ENCODE measurements around the gene DIO2.

Gene DIO2

GRCh38 chr14:80208461-80208860 lies 2.8 kb downstream of the DIO2 start:
- no peak for TF ChIP-seq CTCF (IDR thresholded peaks at IDR 0.05; ENCODE audit: low read depth, low read length, missing control alignments)
- no peak for DNase-seq (ENCODE audit: low read depth)
- no peak overlapping the region for H3K4me3 ChIP-seq (ENCODE audit: low read depth, low read length)

GRCh38 chr14:80206351-80207080 lies 4.8 kb downstream of the DIO2 start:
- DNase-seq (ENCODE audit: low read depth), result no peak
- H3K4me3 ChIP-seq (ENCODE audit: low read depth, low read length), result no peak overlapping the region
- no peak for TF ChIP-seq CTCF (IDR thresholded peaks at IDR 0.05; ENCODE audit: low read depth, low read length, missing control alignments)

- peak; percentile 4 for DNase-seq (ENCODE audit: low read depth)
- H3K4me3 ChIP-seq (ENCODE audit: low read depth, low read length), result no peak overlapping the region
- TF ChIP-seq CTCF (IDR thresholded peaks at IDR 0.05; ENCODE audit: low read depth, low read length, missing control alignments), result peak; percentile 90
Observed at GRCh38 chr14:80202888-80203562, 8.3 kb downstream of the DIO2 start.

- TF ChIP-seq CTCF (IDR thresholded peaks at IDR 0.05; ENCODE audit: low read depth, low read length, missing control alignments), result no peak
- no peak for DNase-seq (ENCODE audit: low read depth)
- no peak overlapping the region for H3K4me3 ChIP-seq (ENCODE audit: low read depth, low read length)
Observed at GRCh38 chr14:80200093-80200492, 11.2 kb downstream of the DIO2 start.

GRCh38 chr14:80188571-80188970 lies 22.7 kb downstream of the DIO2 start:
- TF ChIP-seq CTCF (IDR thresholded peaks at IDR 0.05; ENCODE audit: low read depth, low read length, missing control alignments), result no peak
- H3K4me3 ChIP-seq (ENCODE audit: low read depth, low read length), result no peak overlapping the region
- no peak for DNase-seq (ENCODE audit: low read depth)

GRCh38 chr14:80186301-80186800 lies 25.0 kb downstream of the DIO2 start:
- DNase-seq (ENCODE audit: low read depth), result no peak
- H3K4me3 ChIP-seq (ENCODE audit: low read depth, low read length), result no peak overlapping the region
- TF ChIP-seq CTCF (IDR thresholded peaks at IDR 0.05; ENCODE audit: low read depth, low read length, missing control alignments), result no peak
